Mammary epithelial cell (primary cell): Measurements from ENCODE around the gene HDAC10.

Source experiments
- EZH2 ChIP-seq: IDR thresholded peaks from 2 replicates; pipeline ENCODE4 v1.6.1; 2012; ENCODE audit warnings: low read length, inconsistent platforms, borderline replicate concordance
- TF ChIP-seq, protein P1 (sequence below), 2 donors: IDR thresholded peaks in 1 of 2; conservative IDR thresholded peaks in 1 of 2; 2 replicates each; pipeline ENCODE4 v1.5.1; 2011 to 2012; ENCODE audit warnings: inconsistent platforms in 2 of 2, low read length in 2 of 2, mild to moderate bottlenecking in 2 of 2, control low read depth in 1 of 2, low read depth in 1 of 2; ENCODE audit not compliant: insufficient read depth in 1 of 2; ENCODE audit errors: extremely low read depth in 1 of 2

GRCh38 chr22:50257041-50257440 lies 6.0 kb upstream of the HDAC10 start:
- no peak for TF ChIP-seq EZH2
- TF ChIP-seq, protein P1, sequence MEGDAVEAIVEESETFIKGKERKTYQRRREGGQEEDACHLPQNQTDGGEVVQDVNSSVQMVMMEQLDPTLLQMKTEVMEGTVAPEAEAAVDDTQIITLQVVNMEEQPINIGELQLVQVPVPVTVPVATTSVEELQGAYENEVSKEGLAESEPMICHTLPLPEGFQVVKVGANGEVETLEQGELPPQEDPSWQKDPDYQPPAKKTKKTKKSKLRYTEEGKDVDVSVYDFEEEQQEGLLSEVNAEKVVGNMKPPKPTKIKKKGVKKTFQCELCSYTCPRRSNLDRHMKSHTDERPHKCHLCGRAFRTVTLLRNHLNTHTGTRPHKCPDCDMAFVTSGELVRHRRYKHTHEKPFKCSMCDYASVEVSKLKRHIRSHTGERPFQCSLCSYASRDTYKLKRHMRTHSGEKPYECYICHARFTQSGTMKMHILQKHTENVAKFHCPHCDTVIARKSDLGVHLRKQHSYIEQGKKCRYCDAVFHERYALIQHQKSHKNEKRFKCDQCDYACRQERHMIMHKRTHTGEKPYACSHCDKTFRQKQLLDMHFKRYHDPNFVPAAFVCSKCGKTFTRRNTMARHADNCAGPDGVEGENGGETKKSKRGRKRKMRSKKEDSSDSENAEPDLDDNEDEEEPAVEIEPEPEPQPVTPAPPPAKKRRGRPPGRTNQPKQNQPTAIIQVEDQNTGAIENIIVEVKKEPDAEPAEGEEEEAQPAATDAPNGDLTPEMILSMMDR (conservative IDR thresholded peaks at IDR 0.05 in 1 of 2, IDR thresholded peaks at IDR 0.05 in 1 of 2; ENCODE audit: extremely low read depth in 1 of 2, insufficient read depth in 1 of 2, low read depth in 1 of 2, low read length in 2 of 2): no peak
